GM18868 (cell line): ENCODE results near the gene CDHR2.

ENCODE experiments used
- ATAC-seq: cut with Tn5 transposase; IDR thresholded peaks from one replicate; pipeline ENCODE4 v1.9.1; 2021; ENCODE audit warnings: mild to moderate bottlenecking, moderate library complexity; ENCODE audit not compliant: unreplicated experiment

CDHR2 gene

DNA sequence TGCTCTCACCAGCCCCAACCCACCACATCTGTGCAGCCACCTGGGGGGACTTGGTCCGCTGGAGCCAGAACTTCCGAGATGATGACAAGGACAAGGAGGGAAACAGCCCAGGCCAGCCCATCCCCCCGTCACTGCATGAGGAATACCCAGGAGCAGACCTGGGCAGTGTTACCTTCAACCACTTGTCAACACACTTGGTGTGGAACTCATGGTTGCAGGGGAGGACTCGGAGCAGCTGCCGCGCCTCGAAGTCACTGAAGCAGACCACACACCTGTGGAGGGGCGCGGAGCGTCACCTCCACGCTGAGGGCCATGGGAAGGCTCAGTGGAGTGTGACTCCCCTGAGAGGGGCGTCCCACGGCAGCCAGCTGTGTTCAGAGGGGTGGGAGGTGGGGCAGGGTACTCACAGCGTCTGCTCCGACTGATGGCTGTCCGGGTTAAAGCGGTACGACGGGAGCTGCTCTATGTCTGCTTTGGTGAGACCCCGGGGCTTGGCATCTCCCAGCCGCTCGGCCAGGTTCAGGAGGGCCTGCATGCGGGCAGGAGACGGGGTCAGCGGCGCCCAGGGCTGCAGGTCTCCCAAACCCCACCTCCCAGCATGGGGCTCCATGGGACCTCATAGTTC lies 19.9 kb upstream of the CDHR2 start:
- no peak for ATAC-seq

DNA sequence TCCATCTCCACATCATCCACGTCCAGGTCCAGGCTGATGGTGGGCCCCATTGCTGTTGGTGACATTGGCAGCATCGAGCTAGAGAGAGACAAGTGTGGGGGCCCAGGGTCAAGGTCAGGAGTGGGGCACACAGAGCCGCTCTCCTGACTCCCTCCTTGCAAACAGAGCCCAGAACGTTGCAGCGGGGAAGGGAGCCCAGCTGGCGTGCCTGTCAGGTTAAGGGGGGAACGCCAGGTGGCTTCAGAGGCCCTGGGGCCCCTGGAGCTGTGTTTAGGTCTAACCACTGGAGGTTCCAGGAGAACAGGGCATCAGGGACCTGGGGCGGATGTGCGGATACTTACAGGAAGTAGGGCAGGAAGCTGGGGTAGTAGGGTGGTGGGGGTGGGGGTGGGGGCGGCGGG lies 19.4 kb upstream of the CDHR2 start:
- no peak for ATAC-seq

DNA sequence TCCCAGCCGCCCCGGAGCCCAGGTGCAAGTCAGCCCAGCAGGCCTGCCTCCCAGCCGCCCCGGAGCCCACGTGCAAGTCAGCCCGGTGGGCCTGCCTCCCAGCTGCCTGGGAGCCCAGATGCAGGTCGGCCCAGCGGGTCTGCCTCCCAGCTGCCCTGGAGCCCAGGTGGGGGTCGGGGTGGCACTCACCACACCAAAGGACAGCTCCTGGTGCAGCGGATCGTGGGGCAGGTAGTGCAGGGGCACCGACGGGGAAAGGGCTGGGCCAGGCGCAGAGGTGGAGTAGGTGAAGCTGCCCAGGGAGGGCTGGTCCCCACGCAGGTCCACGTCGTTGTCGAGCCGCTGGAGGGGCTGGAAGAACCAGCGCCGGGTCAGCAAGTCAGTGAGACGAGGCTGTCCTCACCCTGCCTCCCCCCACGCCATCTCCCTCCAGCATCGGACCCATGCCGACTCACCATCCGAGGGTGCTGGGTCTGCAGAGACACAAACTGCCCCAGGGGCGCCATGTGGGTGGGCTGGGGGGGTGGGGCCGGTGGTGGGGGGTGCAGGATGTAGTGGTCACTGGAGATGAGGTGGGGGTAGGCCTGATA lies 18.7 kb upstream of the CDHR2 start:
- no peak for ATAC-seq

DNA sequence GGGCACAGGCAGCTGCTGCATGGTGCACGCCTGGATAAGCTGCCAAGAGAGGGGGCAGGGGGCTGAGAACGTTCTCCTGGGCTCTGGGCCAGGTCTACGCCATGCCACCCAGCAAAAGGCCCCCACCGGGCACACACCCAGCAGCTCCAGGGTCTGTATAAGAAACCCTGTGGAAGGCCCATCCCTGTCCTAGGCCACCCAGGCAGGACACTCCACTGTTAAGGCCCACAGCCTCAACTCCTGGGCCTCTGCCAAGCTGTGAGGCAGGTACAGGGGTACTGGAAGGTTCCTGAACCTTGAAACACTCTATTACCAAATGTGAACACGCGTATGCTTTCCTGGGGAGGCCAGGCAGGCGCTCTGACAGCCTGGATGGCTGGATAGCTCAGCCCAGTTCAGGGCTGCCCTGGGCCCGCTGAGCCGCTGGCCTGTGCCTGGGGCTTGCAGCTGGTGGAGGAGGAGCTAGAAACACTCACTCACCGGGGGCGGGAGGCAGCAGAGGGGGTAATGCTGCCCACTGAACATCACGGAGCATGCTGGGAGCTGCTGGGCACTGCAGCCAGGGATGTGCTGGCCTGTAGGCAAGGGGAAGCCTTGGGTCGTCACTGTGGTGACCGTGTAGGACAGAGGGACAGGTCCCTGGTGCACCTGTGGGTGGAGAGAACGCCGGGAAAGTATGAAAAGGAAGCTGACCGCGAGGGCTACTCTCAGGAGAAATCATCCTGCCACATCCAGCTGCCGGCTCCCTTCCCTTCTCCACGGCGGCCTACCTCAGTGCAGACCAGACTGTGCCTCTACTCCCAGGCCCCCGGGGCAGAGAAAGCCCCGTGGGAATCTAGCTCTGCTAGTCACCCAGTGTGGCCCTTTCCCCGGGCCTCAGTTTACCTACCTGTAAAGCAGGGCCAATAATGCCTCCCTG lies 17.9 kb upstream of the CDHR2 start:
- ATAC-seq: no peak

DNA sequence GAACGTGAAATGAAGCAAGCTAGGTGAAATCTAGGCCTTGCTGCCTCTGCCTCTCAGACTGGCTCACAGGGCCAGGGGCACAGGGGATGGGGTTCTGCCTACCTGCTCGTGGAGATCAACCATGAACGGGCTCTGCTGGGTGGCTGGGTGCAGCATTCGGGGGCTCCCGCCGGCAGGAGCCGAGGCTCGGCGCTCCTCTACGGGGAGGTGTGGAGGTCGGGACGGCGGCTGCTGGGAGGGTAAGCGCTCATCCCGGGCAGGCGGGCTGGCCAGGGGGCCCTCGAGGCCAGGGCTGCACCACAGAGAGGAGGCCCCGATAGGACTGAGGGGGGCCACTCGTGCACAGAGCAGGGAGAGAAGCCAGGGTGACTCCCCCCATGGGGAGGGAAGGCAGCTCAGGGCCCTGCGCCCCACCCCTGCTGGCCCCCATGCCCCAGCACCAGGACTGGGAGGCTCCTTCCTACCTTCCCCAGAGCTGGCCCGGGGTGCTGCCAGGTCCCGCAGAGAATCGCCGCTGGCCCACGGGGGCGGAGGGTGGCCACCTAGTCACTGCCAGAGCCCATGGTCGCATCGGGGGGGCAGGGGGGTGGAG lies 17.1 kb upstream of the CDHR2 start:
- ATAC-seq: no peak

DNA sequence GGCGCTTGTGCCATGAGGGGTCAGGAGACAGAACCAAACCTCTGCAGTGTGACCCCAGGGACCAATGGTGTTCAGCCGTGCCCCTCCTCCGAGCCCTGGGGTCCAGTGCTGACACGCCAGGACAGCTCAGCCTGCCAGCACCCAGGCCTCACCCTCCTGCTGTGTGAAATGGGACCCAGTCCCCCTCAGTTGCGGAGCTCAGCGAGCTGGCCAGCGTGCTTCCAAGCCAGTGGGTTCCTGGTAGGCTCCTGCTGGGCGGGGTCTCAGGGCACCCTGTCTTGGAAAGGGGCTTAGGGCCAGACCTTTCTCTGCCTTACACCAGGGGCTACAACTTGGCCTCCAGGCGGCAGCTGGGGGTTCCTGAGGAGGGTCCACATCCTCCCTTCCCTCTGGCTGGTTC lies 16.3 kb upstream of the CDHR2 start:
- ATAC-seq: no peak

DNA sequence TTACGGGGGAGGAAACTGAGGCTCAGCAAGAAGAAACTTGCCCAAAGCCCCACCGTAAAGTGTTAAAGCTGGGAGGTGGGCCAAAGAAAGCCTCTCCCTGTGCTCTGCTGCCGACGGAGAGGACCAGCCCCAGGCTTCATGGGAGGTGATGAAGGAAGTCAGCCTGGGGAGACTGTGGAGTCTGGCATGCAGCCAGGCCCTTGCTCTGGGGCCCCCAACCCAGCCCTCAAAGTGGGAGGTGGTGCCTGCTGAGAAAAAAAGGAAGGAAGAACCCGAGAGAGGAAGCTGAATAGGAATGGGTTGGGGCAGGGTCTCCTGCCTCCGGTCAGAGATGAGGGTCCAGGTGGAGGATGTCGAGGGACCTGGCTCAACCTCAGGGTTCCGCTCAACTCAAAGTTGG lies 15.8 kb upstream of the CDHR2 start:
- no peak for ATAC-seq

DNA sequence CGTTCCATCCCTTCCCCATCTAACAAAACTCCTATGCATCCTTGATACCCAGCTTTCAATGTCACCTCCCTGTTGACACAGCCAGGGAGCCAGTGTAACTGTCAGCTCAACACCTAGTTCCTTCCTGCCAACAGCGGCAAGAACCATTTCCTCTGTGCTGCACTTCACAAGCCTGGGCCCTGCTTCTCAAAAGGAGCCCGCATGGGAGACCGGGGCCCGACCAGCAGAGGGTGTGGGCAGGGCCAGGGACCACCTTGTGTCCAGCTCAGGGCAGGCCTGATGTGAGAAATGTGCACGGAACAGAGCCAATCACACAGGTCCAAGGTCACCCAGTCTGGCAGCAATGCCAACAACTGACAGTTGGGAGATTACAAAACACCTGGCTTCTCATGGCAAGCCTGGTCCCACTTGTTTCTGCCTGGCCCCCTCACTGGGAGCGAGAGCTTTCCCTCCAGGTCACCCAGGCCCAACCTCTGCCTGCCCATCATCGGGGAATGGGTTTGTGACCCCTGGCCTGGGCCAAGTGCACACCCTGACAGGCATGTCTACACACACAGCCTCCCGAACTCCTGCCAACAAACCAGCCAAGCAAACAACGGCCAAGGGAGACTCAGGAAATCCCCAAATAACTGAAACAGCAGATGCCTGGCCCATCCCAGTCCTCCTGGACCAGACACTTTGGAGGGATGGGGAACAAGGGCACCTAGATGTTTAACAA lies 15.1 kb upstream of the CDHR2 start:
- ATAC-seq: no peak

DNA sequence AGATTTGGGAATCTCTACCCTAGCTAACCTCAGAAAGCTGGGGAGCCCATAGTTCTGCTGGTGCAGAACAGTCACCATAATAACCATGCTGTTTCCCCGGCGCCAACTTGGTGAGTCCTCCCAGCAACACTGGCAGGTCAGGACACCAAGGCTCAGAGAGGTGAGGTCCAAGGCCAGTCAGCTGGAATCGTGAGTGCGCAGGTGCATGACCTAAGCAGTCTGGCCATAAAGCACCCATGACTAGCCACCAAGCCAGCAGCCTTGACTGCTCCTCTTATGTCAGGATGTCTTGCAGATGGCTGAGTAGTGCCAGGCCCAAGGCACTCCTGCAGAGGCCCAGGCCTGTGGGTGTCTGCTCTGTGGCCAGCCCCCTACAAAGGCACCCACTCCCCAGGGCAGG lies 14.5 kb upstream of the CDHR2 start:
- no peak for ATAC-seq

DNA sequence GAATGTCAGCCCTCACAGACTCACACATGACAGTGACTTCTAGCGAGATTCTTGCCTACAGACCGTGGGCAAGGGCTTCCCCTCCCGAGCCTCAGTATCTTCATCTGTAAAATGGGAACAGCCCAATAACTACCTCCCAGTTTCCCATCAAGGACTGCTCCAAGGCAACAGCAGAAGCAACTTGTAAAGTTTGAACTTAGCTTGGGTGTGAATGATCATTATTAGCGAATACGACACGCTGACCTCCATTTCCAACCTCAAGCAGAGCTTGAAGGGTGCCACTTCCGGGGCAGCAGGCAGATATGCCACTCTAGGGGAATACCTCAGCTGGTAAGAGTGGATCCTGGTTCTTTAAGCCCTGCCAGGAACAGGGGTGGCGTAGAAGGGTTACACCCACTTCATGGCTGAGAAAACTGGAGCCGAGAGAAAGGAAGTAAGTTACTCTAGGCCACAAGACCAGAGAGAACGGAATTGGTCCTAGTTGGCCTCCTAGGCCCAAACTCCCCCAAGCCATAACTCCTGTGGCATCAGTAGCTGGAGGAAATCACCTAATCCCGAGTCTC lies 14.0 kb upstream of the CDHR2 start:
- ATAC-seq: no peak

DNA sequence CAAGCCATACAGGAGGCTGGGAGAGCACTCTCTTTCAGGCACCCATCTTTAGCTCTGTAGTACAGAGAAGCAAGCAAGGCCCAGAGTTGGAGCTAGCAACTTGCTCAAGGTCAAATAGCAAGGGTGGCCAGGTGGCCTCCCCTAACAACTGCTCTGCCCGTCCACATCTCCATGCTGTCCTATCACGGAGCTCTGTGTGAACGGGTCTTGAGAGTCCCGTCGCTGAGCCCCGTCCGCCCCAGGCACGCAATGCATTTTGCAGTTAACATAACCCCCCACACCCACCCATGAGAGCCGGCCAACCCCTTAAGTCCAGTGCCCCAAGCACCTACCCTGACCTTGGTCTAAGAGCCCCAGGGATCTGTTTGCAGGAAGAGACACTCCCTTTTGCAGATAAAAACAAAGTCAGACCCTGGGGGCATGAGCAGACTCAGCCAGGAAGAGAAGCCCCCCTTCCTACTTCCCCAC lies 13.4 kb upstream of the CDHR2 start:
- no peak for ATAC-seq

DNA sequence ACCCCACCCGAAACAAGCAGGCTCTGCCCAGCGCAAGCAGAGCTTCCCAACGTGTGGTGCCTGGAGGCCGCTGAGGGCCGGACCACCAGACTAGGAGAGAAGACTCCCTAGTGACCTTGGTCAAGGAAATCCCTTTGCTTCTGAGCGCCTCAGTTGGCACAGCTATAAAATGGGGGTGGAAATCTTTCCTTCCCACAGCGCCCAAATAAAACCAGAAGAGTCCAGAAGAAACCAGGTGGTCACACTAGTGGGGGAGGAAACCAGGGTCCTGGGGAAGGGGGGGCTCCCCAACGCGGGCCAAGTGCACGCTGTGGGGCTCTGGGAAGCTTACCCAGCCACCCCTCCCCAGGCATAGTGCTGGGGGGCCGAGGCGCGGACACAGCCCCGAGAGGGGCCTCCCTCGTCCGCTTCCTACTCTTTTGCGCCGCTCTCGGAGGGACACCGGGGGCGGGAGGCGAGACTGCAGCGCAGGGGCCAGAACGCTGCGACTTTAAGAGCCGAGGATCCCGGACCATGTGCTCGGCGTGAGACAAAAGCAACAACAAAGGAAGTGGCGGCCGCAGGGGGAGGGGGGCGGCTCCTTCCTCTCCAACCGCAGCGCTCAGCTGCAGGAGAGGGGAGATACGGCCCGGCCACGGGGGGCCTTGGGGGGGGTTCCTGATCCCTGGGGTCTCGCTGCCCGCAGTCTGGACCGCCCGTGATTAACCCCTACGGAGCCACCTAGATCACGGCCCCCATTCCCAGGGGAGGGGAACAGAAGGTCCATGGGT lies 12.8 kb upstream of the CDHR2 start:
- ATAC-seq: no peak

DNA sequence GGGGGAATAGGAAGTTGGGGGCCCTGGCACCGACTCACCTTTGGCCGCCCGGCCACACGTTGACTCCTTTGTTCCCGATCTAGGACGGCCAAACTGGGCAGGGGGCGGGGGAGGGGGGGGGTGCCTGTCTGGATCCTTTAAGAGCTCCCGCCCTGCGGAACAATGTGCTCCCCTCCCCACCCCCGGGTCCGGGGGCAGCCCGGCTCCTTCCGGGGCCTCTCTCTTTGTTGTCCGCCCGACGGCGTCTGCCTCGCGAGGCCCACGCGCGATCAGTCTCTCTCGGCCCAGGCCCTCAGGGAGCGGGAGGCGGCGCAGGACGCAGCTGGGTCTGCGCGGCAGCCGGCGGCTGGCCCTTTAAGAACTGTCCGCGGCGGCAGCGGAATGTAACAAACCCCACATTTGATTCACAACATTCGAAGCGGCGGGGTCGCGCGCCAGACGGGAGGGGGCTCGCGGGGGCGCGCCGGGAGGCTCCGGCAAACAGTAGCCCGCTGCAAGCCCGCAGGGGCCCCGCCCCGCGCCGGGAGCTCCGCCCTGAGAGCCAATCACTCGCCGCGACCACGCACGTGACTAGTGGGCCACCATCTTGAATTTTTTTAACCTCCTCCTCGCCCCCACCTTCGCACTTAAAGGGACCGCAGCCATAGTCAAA lies 12.1 kb upstream of the CDHR2 start, which contains the start of gene RNF44:
Gene RNF44 (minus strand): TSS at position 501 of the 652 bp plus-strand sequence. CDS start 4,930 bp downstream, outside the sequence.
- ATAC-seq: peak; percentile 55

DNA sequence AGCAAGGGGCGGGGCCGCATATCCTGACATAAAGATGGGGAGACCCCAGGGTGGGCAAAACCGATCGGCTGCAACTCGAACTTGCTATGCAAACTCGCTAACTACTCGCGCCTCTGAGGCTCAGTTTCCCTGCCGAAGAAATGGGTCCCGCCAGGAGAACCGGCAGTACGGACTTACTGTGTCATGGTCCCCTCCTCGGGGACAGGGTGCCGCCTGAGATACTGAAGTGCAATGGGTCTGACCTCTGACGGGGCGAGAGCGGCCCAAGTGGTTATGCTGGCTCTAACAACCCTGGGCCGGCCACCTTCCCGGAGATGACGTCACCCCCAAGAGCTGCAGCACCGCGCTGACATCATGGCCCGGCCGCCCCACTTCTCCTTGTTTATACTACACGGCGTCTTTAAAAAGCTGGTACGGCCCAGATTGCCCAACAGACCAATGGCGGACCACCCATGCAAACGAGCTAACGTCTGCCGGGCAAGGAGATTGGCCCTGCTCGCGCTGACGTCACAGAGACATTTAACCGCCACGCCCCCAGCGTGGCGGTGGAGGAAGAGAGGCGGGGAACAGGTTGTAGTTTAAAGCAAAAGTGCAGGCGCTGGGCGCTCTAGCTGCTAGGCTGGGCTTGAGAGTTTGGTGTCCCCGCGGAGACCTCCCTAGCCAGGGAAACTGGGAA lies 11.4 kb upstream of the CDHR2 start:
- ATAC-seq: peak; percentile 73

DNA sequence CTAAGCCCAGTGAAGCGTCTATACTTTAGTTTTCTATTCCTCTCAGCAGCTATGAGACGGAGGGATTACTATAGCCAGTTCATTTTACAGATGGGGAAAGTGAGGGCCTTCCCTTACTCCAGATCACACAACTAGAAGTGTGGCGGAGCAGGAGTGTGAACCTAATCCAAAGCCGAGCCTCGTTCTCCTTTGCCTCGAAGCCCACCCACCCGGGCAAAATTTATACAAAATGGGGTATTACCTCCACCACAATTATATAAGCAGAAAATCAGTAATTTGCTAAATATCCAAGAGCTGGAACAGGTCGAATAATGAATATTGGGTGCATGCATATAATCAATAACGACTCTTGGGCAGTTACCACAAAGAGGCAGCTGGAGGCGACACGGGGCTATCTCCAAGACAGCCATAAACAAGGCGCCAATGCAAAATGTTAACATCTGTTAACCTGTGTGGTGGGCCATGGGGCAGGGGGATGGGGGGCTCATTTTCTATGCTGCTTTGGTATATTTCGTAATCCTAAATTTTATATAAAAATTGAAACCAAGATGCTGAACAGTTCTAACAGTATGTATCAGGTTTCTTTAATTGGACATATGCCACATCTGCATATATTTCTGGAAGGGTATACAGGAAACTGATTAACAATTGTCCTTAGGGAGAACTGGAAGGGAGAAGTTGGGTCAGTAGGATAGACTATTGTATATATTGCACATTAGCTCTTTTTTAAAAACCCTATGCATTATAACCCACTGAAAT lies 10.7 kb upstream of the CDHR2 start:
- no peak for ATAC-seq

DNA sequence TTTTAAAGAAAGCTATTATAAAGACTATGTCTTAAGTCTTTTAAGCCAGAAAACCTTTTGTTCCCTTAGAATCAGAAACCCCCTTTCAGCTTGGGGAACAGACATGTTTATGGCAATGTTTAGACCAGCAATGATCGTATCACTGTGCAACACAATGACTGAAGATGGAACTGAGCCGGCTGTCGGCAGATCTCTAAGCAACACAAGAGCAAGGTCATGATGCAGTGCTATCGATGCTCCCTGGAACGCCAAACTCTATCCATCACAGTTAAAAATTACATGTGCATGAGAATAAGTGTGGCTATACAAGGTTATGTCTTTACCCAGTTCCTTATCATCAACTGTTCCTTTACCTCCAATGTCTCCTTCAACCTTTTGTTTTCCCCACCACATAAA lies 10.2 kb upstream of the CDHR2 start:
- ATAC-seq: no peak

DNA sequence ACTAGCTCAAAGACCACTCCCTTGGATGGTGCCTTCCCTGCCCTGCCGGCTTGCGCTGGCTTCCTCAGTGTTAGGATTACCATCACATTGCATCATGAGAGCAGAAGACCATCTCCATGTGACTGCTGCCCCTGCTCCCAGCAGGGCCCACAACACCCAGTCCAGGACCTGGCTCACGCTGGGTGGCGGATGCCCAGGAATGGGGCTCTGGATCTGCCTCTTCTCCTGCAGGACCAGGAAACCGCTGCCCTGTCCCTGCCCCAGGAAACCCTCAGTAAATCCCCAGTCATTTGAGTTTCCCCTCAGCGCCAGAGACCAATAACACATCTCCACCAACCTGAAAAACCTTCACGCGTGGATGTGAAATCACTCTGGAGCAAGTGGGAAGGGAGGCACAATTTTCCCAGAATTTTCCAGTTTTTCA lies 8.7 kb upstream of the CDHR2 start:
- ATAC-seq: no peak

DNA sequence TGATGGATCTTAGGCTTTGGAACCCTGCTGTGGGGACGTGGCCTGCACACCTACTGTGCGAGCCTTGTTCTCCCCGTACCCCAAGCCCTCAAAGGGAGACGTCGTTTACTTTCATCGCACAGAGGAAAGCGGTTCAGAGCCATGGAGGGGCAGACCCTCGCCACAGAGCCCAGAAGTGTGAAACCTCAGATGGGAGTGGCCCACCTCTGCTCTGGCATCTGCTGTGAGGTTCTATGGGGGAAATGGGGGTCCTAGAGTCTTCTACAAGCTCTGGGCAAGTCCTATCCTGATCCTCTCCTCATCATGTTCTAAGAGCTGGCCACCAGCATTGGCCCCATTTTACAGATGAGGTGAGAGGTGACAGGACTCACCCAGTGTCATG lies 8.2 kb upstream of the CDHR2 start:
- ATAC-seq: no peak
